Uterus (tissue), 4 donors: ENCODE results near the gene PDP2. TPM values are rescaled to one million over a fixed set of nuclear protein-coding genes. Genes with fewer than 3 reads are reported as not detected.

Experiments used
- DNase-seq, 2 donors: peaks; one replicate each; pipeline ENCODE4 v3.0.0-alpha.2; 2019 to 2020
- H3K27ac ChIP-seq, 2 donors: fragments of 200-600 bp; sonication (generic); 1 replicate in 1 of 2; 2 replicates in 1 of 2; pipeline ENCODE4 v1.5.1; 2016 to 2018
- H3K27me3 ChIP-seq, 2 donors: fragments of 200-600 bp; sonication (generic); one replicate each; pipeline ENCODE4 v1.5.1; 2018 to 2019; ENCODE audit warnings: control low read depth in 1 of 2
- H3K36me3 ChIP-seq, 2 donors: fragments of 200-600 bp; sonication (generic); one replicate each; pipeline ENCODE4 v1.5.1; 2019; ENCODE audit warnings: control low read depth in 1 of 2
- H3K4me1 ChIP-seq, 2 donors: fragments of 200-600 bp; sonication (generic); one replicate each; pipeline ENCODE4 v1.5.1; 2018 to 2019; ENCODE audit warnings: control low read depth in 1 of 2
- H3K4me3 ChIP-seq, 2 donors: fragments of 200-600 bp; sonication (generic); 1 replicate in 1 of 2; 2 replicates in 1 of 2; pipeline ENCODE4 v1.5.1; 2018 to 2019; ENCODE audit warnings: mild to moderate bottlenecking in 1 of 2
- H3K9me3 ChIP-seq, 2 donors: fragments of 200-600 bp; sonication (generic); one replicate each; pipeline ENCODE4 v1.5.1; 2019; ENCODE audit warnings: control low read depth in 1 of 2
- POLR2A ChIP-seq, 2 donors: fragments of 450-650 bp; IDR thresholded peaks; one replicate each; pipeline ENCODE4 v1.6.1; 2016; ENCODE audit warnings: antibody characterized with exemption in 2 of 2, mild to moderate bottlenecking in 1 of 2, moderate library complexity in 1 of 2
- intact Hi-C: fragments of 100-400 bp; cut with DNase I; formaldehyde crosslinking; loops from one replicate; pipeline ENCODE4 v1.15.1; 2023; ENCODE audit warnings: low total_unique reads
- total RNA-seq, 4 donors: library from RNA; depleted of rRNA in 3 of 4; stranded (reverse); fragments of >200 nt in 3 of 4; gene quantifications; one replicate each; pipeline versions ENCODE4 v1.1.0 to v1.2.4, GENCODE V29; 2014 to 2023
- TF ChIP-seq, protein P1 (sequence below), 4 experiments: fragments of 200-600 bp in 2 of 4; fragments of 450-650 bp in 2 of 4; sonication (generic) in 2 of 4; IDR thresholded peaks; one replicate each; pipeline ENCODE4 v1.5.1; 2016 to 2019; ENCODE audit warnings: antibody characterized with exemption in 4 of 4, mild to moderate bottlenecking in 2 of 4, moderate library complexity in 1 of 4
- donor health status: DM: yes; HTN: yes; CAD: no.

Gene PDP2
- total RNA-seq, 4 donors from 2014 or later: 0.77 to 20.5 (median 6.3) TPM

GRCh38 chr16:66935314-66936011 is 55.1 kb downstream of the PDP2 start, which contains the start of gene CES2:
Gene CES2, plus strand, starts transcription at chr16:66935516. Its CDS starts 120 bp downstream, at chr16:66935636.
- Histone ChIP-seq H3K4me1 (peaks cover 0 to 29% of the 10 kb centered on the region in 2 donors), H3K27ac (peak within 1 kb of the TSS; percentile 91 to 93), H3K9me3 (no peaks in the 10 kb centered on the region), H3K36me3 (no peaks in the 10 kb centered on the region), H3K27me3 (no peaks in the 10 kb centered on the region), H3K4me3 (peak within 1 kb of the TSS; percentile 78 to 94)
- TF ChIP-seq POLR2A (IDR thresholded peaks at IDR 0.05): no peak
- TF ChIP-seq, protein P1, sequence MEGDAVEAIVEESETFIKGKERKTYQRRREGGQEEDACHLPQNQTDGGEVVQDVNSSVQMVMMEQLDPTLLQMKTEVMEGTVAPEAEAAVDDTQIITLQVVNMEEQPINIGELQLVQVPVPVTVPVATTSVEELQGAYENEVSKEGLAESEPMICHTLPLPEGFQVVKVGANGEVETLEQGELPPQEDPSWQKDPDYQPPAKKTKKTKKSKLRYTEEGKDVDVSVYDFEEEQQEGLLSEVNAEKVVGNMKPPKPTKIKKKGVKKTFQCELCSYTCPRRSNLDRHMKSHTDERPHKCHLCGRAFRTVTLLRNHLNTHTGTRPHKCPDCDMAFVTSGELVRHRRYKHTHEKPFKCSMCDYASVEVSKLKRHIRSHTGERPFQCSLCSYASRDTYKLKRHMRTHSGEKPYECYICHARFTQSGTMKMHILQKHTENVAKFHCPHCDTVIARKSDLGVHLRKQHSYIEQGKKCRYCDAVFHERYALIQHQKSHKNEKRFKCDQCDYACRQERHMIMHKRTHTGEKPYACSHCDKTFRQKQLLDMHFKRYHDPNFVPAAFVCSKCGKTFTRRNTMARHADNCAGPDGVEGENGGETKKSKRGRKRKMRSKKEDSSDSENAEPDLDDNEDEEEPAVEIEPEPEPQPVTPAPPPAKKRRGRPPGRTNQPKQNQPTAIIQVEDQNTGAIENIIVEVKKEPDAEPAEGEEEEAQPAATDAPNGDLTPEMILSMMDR (IDR thresholded peaks at IDR 0.05): no peak
- DNase-seq: no peak
- intact Hi-C loops: no loop called here

DNA sequence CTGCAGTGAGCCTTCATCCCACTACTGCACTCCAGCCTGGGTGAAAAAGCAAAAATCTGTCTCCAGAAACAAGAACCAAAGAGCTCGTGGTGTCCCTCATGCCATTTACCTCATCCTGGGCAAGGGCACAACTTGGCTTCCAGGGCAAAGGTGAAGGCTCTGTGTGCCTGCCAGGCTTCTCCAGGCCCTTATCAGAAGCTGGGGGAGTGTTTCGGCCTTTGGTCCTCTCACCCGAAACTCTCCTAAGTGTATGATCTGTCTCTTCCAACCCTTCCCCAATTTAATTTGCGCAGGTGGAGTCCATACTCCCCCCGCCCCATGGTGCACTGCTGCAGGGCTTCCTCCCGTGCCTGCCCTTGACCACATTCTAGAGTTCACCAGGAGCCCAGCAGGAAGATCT is 56.1 kb downstream of the PDP2 start:
- H3K9me3 ChIP-seq: no peaks in the 10 kb centered on the region
- no peak overlapping the region for H3K27ac ChIP-seq
- TF ChIP-seq POLR2A (IDR thresholded peaks at IDR 0.05): no peak
- TF ChIP-seq, protein P1 (IDR thresholded peaks at IDR 0.05): no peak
- no peak overlapping the region for H3K4me3 ChIP-seq
- H3K27me3 ChIP-seq: no peaks in the 10 kb centered on the region
- no peak for DNase-seq
- intact Hi-C loops: no loop called here
- no peaks in the 10 kb centered on the region for H3K36me3 ChIP-seq
- H3K4me1 ChIP-seq: peaks cover 0 to 29% of the 10 kb centered on the region in 2 donors

GRCh38 chr16:66936889-66937554 is 56.7 kb downstream of the PDP2 start:
- Histone ChIP-seq H3K4me1 (peaks cover 0 to 29% of the 10 kb centered on the region in 2 donors), H3K4me3 (no peak overlapping the region), H3K27ac (no peak overlapping the region), H3K9me3 (no peaks in the 10 kb centered on the region), H3K27me3 (no peaks in the 10 kb centered on the region), H3K36me3 (no peaks in the 10 kb centered on the region)
- intact Hi-C loops: no loop called here
- no peak for TF ChIP-seq POLR2A (IDR thresholded peaks at IDR 0.05)
- TF ChIP-seq, protein P1 (IDR thresholded peaks at IDR 0.05): no peak
- no peak for DNase-seq

DNA sequence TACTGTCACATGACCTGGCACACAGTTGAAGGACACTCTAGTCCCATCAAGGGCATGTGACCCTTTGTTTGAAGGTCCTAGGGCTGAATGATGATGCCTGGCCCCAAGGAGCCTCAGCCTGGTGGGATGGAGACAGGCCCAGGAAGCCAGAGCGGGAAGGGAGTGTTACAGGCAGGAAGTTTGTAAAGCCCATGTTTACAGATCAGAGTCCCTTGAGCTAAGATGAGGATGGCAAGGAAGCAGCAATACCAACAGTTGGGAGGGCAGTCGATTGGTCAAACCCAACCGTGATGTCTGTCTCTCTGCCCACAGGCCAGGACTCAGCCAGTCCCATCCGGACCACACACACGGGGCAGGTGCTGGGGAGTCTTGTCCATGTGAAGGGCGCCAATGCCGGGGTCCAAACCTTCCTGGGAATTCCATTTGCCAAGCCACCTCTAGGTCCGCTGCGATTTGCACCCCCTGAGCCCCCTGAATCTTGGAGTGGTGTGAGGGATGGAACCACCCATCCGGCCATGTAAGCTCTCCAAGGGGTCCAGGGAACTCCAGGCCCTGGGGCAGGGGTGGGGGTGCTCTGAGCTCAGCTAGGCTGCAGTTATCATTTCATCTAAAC is 57.5 kb downstream of the PDP2 start:
- Histone ChIP-seq H3K9me3 (no peaks in the 10 kb centered on the region), H3K4me3 (no peak overlapping the region), H3K4me1 (peaks cover 0 to 24% of the 10 kb centered on the region in 2 donors), H3K27ac (no peak overlapping the region), H3K36me3 (no peaks in the 10 kb centered on the region), H3K27me3 (no peaks in the 10 kb centered on the region)
- no peak for TF ChIP-seq POLR2A (IDR thresholded peaks at IDR 0.05)
- TF ChIP-seq, protein P1 (IDR thresholded peaks at IDR 0.05): no peak
- intact Hi-C loops: no loop called here
- no peak for DNase-seq

DNA sequence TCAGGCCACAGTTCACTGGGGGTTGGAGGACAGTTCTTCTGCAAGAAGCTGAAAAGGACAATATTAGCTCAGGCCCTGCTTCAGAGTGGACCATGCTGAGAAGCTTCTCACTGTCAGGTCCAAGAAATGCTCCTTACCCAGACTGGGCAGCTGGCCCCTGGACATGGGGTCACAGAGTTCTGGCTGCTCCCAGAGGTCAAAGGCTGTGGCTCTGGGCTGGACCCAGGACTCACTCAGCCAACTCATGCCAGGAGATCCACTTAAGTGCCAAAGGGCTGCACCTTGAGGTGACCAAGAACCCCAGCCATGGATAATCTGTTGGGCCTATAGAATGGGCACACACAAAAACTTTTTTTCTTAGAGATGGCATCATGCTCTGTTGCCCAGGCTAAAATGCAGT is 59.1 kb downstream of the PDP2 start:
- intact Hi-C loops: no loop called here
- Histone ChIP-seq H3K27ac (no peak overlapping the region), H3K4me3 (no peak overlapping the region), H3K4me1 (peaks cover 0 to 17% of the 10 kb centered on the region in 2 donors), H3K27me3 (no peaks in the 10 kb centered on the region), H3K9me3 (no peaks in the 10 kb centered on the region), H3K36me3 (no peaks in the 10 kb centered on the region)
- TF ChIP-seq, protein P1 (IDR thresholded peaks at IDR 0.05): no peak
- no peak for TF ChIP-seq POLR2A (IDR thresholded peaks at IDR 0.05)
- no peak for DNase-seq
